Psoas muscle (tissue), 8 donors: ENCODE data around the gene HEBP1. TPM values are rescaled to one million over a fixed set of nuclear protein-coding genes. Genes with fewer than 3 reads are reported as not detected.

Source experiments
- ATAC-seq, 4 donors: fragments of 200-7000 bp; cut with Tn5 transposase; one replicate each; pipeline ENCODE4 v1.9.1; 2020; ENCODE audit warnings: moderate library complexity in 3 of 4, mild to moderate bottlenecking in 2 of 4
- DNase-seq, 2 donors: peaks; one replicate each; pipeline ENCODE4 v3.0.0-alpha.2; 2020
- H3K27ac ChIP-seq: fragments of 200-600 bp; one replicate; pipeline ENCODE4 v1.8.0; 2022
- H3K27me3 ChIP-seq, 3 donors: fragments of 200-600 bp in 1 of 3; one replicate each; pipeline versions ENCODE4 v1.6.1 to v1.8.0; 2013 to 2022; ENCODE audit warnings: low read length in 2 of 3, mild to moderate bottlenecking in 2 of 3, moderate library complexity in 1 of 3; ENCODE audit not compliant: insufficient read depth in 3 of 3
- H3K36me3 ChIP-seq, 2 donors: fragments of 200-600 bp in 1 of 2; one replicate each; pipeline versions ENCODE4 v1.6.1 to v1.8.0; 2013 to 2022; ENCODE audit warnings: low read depth in 1 of 2, mild to moderate bottlenecking in 1 of 2, moderate library complexity in 1 of 2; ENCODE audit not compliant: insufficient read depth in 1 of 2
- H3K4me1 ChIP-seq: fragments of 200-600 bp; one replicate; pipeline ENCODE4 v1.8.0; 2022
- H3K4me3 ChIP-seq: fragments of 200-600 bp; one replicate; pipeline ENCODE4 v1.8.0; 2022; ENCODE audit warnings: mild to moderate bottlenecking
- H3K9me3 ChIP-seq: fragments of 200-600 bp; one replicate; pipeline ENCODE4 v1.8.0; 2022
- WGBS, 3 donors: extraction: QIAGEN DNeasy Blood & Tissue Kit; methylation state at CpG; one replicate each; pipeline versions ENCODE4 v1.1.6 to v1.1.7; 2013; 5-methylcytosine and 5-hydroxymethylcytosine counted together
- intact Hi-C, 2 donors: fragments of 100-400 bp; cut with DNase I; formaldehyde crosslinking; loops; one replicate each; pipeline versions ENCODE4 v1.11.0 to v1.14.2; 2022
- polyA plus RNA-seq, 3 donors: library from polyadenylated mRNA; stranded (reverse); fragments of 200-250 nt; gene quantifications; one replicate each; pipeline ENCODE4 v1.2.3, GENCODE V29; 2013
- total RNA-seq, 4 donors: library from RNA; stranded (reverse); fragmentation: NEBNext Ultra II Directional in 2 of 4; extraction: Animal tissue kit (Norgen Biotek cat#: 25700) in 2 of 4; gene quantifications; one replicate each; pipeline versions ENCODE4 v1.2.1 to v1.2.4, GENCODE V29; 2021 to 2023
- TF ChIP-seq, protein P1 (sequence below): fragments of 200-600 bp; IDR thresholded peaks from one replicate; pipeline ENCODE4 v1.8.0; 2022; ENCODE audit warnings: antibody characterized with exemption
- donor health status: healthy with polysubstance abuse.
- donor health status: DM: no; HTN: no; CAD: no; lungs with moderate emphysema.
- donor health status: Bipolar disorder and iron deficiency.
- donor health status: healthy.
- donor health status: DM: yes; HTN: yes; CAD: no.
- donor health status: DM: no; HTN: no; CAD: no.
- donor health status: DM: no; HTN: no; CAD: no.
- donor health status: DM: yes; HTN: yes; CAD: no.

Gene HEBP1
- total and polyA plus RNA-seq, 7 donors = 19.4 to 39.3 (median 33.3) TPM

DNA sequence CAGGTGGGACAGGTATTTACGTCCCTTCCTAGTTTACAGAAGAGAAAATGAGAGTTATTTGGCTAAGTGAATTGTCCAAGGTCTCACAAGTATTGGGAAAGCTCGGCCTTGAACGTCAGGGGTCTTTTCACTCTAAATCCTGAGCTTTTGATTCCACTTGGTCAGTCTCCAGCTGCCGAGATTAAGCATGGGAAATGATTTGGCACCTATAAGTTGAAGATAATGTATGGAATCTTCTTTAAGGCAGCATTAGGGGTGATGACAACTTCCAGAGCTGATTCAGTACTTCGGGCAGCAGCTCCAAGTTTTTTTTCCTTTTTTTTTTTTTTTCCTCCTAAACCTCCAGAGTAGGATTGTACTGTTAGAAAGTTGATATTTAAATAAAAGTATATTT lies 44.8 kb upstream of the HEBP1 start:
- Histone ChIP-seq H3K4me1 (peaks cover 3% of the 10 kb centered on the region), H3K27ac (no peak overlapping the region), H3K9me3 (no peaks in the 10 kb centered on the region), H3K4me3 (peak overlapping the region; percentile 100), H3K27me3 (no peaks in the 10 kb centered on the region), H3K36me3 (no peaks in the 10 kb centered on the region)
- TF ChIP-seq, protein P1, sequence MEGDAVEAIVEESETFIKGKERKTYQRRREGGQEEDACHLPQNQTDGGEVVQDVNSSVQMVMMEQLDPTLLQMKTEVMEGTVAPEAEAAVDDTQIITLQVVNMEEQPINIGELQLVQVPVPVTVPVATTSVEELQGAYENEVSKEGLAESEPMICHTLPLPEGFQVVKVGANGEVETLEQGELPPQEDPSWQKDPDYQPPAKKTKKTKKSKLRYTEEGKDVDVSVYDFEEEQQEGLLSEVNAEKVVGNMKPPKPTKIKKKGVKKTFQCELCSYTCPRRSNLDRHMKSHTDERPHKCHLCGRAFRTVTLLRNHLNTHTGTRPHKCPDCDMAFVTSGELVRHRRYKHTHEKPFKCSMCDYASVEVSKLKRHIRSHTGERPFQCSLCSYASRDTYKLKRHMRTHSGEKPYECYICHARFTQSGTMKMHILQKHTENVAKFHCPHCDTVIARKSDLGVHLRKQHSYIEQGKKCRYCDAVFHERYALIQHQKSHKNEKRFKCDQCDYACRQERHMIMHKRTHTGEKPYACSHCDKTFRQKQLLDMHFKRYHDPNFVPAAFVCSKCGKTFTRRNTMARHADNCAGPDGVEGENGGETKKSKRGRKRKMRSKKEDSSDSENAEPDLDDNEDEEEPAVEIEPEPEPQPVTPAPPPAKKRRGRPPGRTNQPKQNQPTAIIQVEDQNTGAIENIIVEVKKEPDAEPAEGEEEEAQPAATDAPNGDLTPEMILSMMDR = no peak
- ATAC-seq (no peak), DNase-seq (no peak)
- intact Hi-C loops = loop anchor here (5.0 to 10.0 kb wide), 2 partner anchors 43 to 130 kb away; partner anchors contain the start of gene HEBP1 (in 2 of the 2)
- WGBS, 3 donors = 6 to 9% (median 7%) methylated on average over 5 of the region's 5 CpGs

DNA sequence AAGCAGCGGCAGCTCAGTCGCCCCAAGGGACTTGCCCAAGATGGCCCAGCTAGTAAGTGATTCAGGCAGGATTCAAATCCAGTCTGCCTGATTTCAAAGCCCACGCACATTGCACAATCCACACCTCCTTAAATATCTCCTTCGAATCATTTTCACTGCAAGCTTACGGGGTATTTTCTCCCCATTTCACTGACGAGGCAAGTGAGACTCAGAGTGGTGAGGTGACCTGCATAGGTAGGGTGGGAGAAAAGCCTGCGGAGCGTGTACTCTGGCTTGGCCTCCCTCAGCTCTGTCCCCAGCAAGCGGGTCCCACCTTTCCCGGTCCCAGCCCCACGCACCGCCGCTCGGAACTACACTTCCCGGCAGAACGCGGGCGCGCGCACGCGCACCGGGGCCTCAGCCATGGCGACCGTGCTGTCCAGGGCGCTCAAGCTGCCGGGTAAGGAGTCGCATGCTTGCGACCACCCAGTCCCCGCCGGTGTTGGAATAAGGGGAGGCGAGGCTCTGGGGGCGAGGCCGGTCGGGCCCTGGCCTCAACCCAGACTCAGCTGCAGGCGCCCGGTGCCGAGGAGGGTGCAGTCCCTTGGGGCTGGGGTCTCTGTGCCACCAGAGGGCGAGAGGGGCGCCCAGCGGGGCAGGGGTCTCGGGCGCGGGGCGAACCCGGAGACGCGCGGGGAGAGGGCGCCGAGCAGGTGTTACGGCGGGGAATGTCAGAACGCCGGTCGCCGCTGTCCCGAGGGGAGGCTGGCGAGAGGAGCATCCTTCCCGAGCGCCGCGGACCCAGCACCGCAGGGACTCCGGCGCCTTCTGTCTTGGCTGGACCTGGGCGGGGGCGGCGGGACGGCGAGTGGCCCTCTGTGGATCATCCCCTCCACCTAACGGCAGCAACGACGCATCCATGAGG lies 44.2 kb upstream of the HEBP1 start, which contains the start of gene FAM234B:
FAM234B (plus strand) TSS at position 380 of the 904 bp plus-strand sequence; CDS start at position 403, 23 bp downstream.
- H3K9me3 ChIP-seq = no peaks in the 10 kb centered on the region
- TF ChIP-seq, protein P1 = peak; percentile 15
- ATAC-seq (peak; percentile 94 to 100 (median 98)), DNase-seq (peak; percentile 87 to 90)
- H3K36me3 ChIP-seq = no peaks in the 10 kb centered on the region
- H3K4me1 ChIP-seq = peaks cover 3% of the 10 kb centered on the region
- H3K4me3 ChIP-seq = peak within 1 kb of the TSS; percentile 100
- H3K27me3 ChIP-seq = no peaks in the 10 kb centered on the region
- intact Hi-C loops = loop anchor here (5.0 to 10.0 kb wide), 2 partner anchors 42 to 129 kb away; partner anchors contain the start of gene HEBP1 (in 2 of the 2)
- H3K27ac ChIP-seq = peak within 1 kb of the TSS; percentile 72
- WGBS, 3 donors = 1 to 3% (median 1%) methylated on average over 57 to 74 of the region's 74 CpGs

DNA sequence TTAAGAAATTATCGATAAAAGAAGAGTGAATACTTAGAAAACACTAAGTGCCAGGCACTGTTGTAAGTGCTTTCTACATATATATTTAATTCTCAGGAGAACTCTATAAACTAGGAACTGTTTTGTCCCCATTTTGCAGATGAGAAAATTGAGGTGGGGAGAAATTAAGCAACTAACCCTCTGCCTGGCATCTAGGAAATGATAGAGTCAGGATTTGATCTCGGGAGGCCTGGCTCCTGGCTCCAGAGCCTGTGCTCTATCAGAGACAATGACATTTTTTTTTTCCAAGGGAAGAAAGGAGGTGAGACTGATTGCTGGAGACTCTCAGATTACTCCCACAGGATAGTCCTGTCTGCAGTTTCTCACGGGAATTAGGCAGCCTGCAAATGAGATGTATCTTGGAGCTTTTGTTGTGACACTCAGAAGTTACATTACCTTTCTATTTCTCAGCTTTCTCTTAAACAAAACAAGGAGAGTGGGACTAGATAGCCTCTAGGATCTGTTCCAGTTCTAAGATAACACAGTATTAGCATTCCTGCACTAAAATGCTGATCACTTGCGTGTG lies 42.7 kb upstream of the HEBP1 start:
- TF ChIP-seq, protein P1 = no peak
- intact Hi-C loops = loop anchor here (5.0 to 10.0 kb wide), 2 partner anchors 40 to 128 kb away; partner anchors contain the start of gene HEBP1 (in 2 of the 2)
- Histone ChIP-seq H3K4me1 (peaks cover 3% of the 10 kb centered on the region), H3K4me3 (no peak overlapping the region), H3K27ac (no peak overlapping the region), H3K27me3 (no peaks in the 10 kb centered on the region), H3K36me3 (no peaks in the 10 kb centered on the region), H3K9me3 (no peaks in the 10 kb centered on the region)
- 72 to 84% (median 80%) methylated on average over 4 of the region's 4 CpGs for WGBS, 3 donors
- no peak for ATAC-seq
- no peak for DNase-seq

DNA sequence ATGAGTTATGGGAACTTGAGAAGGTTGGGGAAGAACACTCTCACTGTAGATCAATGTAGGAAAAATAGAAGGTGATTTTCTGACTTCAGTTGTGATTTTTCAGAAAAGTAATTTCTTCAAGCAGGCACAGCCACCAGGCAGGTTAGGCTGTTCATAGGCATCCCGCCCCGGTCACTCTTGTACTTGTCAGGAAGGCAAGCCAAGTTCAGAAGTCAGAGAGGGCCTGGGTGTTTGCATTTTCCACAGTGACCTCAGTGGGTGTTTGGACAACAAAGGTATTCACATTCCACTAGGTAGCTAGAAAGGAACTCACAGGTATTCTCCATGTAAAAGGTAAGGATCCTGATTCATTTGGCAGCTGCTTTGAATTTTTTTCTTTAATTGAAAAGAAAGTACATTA lies 41.2 kb upstream of the HEBP1 start:
- DNase-seq = no peak
- no peak for ATAC-seq
- TF ChIP-seq, protein P1 = no peak
- WGBS, 3 donors = 87 to 97% (median 96%) methylated on average over 2 of the region's 2 CpGs
- no peaks in the 10 kb centered on the region for H3K36me3 ChIP-seq
- H3K4me1 ChIP-seq = peaks cover 3% of the 10 kb centered on the region
- intact Hi-C loops = loop anchor here (5.0 to 10.0 kb wide), 2 partner anchors 39 to 126 kb away; partner anchors contain the start of gene HEBP1 (in 2 of the 2)
- H3K4me3 ChIP-seq = no peak overlapping the region
- H3K27me3 ChIP-seq = no peaks in the 10 kb centered on the region
- no peaks in the 10 kb centered on the region for H3K9me3 ChIP-seq
- H3K27ac ChIP-seq = no peak overlapping the region
